Inflammatory macrophage (primary cell): ENCODE data around the gene PARP6.
"Not testable (repeated sequence)": the region's sequence is repeated elsewhere in the genome, so short reads cannot be mapped to it uniquely, and the experiment has no call there.

Experiments used
- DNase-seq, 2 donors: peaks; one replicate each; pipeline ENCODE4 v3.0.0-alpha.2; 2020 to 2022

PARP6 gene

DNA sequence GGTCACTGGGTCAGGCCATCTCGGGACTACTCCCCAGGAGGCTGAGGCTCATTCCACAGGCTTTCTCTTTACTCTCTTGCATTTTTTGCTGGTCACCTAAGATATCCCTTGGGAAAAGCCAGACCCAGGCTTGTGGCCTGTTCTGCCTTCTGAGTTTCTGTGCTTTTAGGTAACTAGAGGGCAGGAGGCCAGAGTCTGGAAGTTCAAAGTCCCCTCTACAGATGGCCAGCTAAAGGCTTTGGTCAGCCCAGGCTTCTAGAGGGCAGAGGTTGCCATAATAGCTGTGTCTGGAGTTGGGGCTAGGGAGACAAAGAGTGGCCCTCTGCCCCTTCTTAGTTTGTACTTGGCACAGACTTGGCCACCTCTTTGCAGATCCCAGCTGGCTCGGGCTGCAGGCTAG, 8.4 kb upstream of the PARP6 start:
- no peak for DNase-seq

DNA sequence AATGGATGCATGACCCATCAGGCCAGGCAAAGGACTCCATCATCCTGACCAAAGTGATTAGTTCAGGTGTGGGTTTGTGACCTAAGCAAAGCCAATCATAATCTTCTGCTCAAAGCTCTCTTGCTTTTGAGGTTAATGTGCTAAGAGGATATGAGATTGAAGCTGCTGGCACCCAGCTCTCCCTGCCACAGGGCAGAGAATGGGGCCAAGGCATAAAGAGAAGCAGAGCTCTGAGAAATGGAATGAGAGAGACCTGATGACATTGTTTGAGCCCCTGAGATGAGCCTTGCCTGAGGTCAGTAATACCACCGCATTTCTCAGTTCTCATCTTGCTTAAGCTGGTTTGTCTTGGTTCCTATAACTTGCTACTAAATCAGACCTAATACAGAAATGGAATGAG, 6.4 kb upstream of the PARP6 start:
- DNase-seq, result no peak

DNA sequence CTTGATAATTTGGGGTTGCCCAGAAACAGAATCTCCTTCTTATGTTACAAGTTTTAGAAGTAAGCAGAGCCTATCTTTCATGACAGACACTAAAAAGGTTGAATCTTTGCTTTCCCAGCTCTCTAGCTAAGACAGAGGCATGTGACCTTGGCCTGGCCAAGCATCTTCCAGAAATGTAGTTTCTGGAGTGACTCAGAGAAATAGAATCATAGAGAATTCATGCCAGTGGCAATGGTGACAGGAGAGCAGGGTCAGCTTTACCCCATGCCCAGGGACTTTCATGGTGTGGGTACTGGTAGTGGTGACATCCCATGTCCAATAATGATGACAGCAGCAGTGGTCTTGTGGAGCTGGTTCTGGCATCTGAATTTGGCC, 4.0 kb upstream of the PARP6 start:
- DNase-seq, result no peak

DNA sequence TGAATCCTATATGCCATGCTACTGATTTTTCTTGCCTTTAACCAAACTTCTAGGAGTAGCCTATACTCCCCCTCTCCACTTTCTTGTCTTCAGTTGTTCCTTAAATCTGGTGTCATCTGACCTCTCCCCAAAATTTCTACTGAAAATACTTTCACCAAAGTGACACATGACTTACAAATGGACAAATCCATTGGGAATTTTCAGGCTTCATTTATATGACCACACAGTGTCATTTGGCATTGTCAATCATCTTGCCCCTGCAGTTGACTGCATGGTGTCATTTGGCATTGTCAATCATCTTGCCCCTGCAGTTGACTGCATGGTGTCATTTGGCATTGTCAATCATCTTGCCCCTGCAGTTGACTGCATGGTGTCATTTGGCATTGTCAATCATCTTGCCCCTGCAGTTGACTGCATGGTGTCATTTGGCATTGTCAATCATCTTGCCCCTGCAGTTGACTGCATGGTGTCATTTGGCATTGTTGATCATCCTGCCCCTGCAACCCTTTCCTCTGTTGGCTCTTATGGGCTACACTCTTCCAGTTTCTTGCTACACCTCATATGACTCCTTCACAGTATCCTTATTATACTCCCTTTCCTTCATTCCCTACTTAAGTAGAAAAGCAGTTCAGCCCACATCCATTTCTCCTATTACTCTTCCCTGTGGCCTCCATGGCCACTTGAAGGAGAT, 3.4 kb upstream of the PARP6 start:
- not testable (repeated sequence) for DNase-seq

DNA sequence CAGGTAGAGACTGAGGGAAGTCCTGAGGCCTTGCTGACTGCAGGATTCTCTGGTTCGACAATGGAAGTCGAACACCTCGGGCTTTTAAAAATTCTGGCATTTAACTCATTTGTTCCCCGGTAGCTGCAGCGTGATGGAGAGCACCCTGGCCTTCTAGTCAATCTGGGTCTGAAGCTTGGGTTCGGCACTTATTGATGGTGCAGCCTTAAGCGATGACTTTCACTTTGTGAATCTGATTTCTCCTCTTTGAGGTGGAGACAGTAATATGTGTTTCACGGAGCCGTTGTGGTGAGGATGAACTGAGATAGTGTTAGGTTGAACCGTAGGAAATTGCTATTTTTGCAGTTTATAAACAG, 621 bp upstream of the PARP6 start:
- no peak for DNase-seq

DNA sequence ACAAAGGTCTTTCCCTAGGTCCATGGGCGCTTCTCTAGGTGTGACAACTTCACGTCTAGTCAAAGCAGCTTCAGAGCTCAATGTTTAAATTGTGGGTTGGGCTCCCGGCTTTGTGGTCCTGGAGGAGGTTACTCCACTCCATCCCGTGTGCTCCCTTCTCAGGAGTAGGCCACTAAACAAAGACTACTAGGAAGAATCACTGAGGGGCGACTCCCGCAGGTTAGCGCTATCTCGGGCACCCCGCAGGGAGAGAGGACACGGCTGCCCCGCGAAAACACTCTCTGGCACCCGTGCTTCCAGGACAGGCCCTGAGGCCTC, 500 bp downstream of the PARP6 start:
- DNase-seq, result no peak

DNA sequence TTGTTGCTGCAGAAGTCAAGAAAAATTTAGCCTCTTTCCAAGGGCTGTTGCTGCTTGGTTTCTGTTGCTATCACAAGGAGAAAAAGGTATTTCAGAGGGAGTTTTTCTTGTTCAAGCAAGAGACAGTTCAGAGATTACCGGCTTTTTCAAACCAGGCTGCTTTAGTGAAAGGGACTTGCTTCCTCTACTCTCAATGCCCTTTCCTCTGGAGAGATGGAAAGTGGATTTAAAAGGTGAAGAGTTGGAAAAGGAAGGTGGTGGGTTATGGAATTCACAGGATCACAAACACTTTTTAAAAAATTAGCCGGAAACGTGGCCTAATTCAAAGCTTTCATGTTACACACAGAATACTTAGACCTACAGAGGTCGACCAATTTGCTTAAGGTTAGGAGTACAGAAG, 1.1 kb downstream of the PARP6 start:
- DNase-seq, result no peak

DNA sequence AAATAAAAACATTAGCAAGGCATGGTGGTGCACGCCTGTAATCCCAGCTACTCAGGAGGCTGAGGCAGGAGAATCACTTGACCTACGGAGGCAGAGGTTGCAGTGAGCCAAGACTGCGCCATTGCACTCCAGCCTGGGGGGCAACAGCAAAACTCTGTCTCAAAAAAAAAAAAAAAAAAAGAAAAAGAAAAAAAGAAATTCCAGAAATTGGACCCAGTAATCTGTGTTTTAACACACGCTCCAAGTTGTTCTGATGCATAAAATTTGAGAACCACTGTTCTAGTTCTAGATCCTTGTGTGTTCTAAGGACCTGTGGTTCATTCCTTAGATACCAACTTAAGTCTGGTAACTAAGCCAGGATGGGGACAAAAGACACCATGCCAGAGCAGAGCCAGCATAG, 2.6 kb downstream of the PARP6 start:
- no peak for DNase-seq

DNA sequence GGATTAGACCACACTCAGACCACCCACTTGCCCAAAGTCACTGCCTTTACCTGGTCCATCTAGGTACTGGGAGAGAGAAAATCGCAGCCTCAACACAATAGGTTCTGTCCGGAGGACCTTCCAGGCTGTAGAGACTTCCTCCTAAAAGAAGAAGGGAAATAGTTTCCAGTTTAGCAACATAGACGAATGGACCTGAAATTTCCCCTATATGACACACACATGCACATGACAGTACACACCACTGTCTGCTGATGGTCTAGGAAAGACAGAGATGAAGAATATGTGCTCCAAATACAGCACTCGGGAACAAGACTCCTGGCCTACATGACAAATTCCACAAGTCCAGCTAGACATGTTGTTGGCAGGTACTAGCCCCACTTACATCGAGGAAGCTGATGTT, 7.3 kb downstream of the PARP6 start:
- peak; percentile 45 to 66 for DNase-seq

DNA sequence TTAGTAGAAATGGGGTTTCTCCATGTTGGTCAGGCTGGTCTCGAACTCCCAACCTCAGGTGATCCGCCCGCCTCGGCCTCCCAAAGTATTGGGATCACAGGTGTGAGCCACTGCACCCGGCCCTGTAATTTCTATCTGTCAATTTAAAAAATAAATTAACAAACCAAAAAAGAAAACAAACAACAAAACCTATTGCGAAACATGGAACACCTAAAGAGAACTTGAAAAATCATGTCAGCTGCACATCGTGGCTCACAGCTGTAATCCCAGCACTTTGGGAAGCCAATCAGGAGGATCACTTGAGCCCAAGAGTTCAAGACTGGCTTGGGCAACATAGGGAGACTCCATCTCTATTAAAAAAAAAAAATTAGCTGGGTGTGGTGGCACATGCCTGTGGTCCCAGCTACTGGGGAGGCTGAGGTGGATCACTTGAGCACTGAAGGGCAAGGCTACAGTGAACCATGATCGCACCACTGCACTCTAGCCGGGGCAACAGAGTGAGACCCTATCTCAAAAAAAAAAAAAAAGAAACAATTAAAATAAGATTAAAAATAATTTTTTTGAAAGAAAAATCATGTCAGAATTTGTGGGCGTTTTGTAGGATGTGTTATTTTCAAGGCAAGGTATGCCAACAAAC, 19.6 kb downstream of the PARP6 start:
- no peak for DNase-seq

DNA sequence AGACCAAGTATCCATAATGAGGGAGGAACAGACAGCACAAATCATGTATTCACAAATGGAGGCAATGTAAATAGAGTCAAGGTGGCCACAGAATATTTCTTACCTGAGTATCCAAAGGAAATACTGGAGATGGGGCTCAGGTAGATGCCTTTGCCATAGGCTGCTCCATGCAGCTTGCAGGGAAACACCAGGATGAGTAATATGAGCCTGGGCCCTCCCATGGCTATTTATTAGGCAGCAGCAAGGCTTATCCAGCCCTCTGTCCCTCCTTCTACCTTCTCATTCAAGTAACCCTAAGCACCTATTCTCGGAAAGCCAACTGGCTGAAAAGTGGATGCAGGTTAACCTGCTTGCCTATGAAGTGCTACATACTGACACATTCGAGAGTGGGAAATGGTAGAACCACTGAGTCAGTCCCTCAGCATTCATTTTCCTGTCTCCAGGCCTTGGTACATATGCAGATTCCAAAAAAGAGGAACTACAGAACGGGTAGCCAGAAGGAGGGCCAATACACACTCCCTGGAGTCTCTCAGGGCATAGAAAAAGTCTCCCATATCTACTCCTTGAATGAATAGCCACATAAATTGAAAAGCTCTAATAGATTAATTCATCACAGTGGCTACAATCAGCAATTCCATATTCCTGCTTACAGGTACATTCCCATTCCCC, 23.1 kb downstream of the PARP6 start:
- DNase-seq, result peak; percentile 28 to 42

DNA sequence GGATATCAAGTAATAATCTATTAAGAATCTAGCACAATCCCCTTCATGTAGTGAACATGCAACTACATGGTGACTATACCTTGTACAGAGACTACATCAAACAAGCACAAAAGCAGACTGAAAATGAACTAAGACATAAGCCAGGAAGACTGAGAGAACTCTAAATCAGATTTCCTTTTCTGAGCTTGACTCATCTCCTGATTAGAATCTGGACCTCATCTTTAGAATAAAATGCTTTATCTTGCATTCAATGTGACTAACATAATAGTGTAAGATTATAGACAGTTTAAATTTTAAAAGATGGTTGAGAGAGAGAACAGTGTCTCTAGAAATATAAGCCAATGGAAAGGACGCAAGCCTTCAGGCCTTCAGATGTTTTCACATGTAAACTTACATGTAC, 23.8 kb downstream of the PARP6 start:
- DNase-seq, result no peak

DNA sequence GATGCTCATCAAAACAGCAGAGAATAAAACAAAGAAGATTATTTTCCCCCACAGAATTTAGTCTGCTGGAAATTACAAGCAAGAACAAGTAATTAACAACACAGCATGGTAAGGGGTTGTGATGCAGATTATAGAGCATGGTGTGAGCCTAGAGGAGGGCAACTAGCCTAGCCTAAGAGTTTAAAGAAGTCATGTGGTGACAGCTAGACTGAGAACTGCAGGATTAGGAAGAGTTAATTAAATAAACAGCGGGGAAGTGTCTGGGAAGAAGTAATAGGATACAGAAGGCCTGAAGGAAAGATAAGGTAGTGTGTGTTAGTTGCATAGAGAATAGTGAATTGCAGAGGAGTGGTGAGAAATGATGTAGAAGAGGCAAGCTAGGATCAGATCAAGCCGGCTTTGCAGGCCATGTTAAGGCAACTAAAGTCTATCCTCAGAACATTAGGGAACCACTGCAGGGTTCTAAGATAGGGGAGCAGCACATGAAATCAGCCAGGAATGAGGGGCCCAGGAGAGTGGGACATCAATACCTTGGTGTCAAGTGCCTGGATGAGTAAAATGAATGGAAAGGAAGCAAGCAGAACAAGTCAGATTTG, 29.5 kb downstream of the PARP6 start:
- no peak for DNase-seq

DNA sequence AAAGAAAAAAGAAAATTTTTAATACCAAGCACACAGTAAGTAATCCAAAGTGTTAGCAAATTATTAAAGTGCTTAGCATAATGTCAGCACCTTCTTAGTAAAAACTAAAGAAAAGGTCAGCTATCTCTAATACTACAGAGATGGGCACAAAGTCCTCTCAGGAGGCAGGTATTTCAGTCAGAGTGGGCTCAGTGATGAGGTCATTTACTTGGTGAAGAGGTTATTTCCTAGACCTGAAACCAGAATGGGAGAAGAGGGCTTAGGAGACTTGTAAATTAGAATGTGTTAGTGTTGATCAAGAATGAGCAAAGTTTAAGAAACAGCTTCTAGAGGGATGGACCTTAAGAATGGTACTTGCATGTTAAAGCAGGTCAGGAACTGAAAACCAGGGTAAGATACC, 32.7 kb downstream of the PARP6 start:
- no peak for DNase-seq

DNA sequence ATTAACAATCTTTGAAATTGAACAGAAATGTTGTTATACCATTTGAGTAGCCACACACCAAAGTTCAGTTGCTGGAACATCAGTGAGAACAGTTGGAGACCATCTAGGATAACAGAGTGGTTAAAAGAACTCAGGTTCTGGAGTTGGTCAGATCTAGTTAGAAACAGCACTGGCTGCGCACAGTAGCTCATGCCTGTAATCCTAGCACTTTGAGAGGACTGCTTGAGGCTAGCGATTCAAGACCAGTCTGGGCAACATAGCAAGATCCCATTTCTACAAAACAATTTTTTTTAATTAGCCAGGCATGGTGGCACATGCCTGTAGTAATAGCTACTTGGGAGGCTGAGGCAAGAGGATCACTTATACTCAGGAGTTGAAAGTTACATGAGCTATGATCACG, 33.8 kb downstream of the PARP6 start:
- no peak for DNase-seq

DNA sequence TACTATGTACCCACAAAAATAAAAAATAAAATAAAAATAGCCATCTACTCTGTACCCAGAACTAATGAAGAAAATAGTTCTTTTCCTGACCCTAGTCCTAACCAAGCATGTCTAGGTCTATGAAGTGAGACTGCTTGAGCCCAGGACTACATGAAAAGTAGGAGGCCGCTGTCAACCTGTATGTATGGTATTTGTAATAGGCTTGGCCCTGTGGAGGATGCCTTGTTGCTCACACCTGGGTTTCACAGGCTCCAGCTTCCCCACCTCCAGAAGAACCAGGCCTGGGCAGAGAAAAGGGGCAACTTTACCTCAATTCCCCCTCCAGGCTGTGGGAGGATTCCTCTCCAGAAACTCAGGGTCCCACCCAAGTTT, 34.5 kb downstream of the PARP6 start:
- no peak for DNase-seq

DNA sequence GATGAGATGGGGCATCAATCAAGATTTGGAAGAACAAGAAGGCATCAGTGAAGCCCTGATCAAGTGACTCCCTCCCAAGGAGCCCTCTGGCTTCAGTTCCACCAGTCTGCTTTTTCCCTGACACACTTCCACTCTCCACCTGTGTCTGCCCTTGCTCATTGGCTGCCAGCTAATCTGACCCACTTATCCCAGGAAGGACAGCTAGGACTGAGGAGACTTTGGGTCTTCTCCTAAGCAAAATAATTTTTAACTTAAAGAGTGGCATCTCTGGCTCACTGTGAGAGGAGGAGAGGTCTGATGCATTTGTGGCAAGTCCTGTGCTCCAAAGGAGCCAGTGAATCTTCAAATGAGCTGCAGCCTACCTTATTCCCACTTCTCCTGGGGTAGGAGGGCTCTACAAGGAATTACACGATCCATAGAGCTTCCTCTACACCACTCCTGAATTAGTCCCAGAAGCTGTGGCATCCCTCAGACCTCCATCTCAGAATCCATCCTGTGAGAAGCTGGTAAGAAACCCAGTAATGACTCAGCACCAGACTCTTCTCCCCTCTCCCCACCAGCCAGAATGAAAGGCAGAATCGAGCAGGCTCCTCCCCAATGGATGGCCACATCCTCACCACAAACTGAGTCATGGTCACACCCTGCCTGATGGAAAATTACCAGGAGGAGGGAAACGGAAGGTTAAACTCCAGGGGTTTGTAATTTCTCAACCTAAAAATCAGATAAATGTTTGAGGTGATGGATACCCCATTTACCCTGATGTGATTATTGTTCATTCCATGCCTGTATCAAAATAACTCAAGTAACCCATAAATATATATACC, 35.1 kb downstream of the PARP6 start:
- peak; percentile 94 for DNase-seq

DNA sequence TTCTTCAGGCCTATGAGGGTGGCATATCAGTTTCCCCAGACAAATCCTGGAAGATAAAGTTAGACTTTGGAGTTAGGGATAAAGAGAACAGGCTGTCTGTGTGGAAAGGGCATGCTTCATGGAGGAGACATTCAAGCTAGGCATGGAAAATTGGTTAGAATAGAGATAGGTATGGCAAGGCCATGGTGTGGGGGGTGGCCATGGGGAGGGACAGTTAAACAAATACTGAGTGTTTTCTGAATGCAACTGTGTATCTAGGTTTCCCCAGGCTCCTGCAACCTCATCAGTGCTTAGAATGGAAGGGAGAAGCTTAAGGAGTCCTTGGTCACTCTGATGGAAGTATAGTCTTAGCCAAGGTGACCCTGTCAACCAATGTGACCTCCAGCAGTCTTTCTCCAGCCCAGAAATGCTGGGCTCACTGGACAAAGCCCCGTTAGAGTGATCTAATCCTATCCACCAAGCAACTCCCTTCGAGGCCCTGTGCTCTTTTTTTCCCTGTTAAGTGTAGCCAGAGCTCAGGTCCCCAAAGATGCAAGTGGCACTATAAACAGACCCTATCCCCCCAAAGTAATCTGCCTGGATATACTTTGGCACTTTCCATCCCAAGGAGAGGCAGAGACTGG, 35.9 kb downstream of the PARP6 start:
- no peak for DNase-seq

DNA sequence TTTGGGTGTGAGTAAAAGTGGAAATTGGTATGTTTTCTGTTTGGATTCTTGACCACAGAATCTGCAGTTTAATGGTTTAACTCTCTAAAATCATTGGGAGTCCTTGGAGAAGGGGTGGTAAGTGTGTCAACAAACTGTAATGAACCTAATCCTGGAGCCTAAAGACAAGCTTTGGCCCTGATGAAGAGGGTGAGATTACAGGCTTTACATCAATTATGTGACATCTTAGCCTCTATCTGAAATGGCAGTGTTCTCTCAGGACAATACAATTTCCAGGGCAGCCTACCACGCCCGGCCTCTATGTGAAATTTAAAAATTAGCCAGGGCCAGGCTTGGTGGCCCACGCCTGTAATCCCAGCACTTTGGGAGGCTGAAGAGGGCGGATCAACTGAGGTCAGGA, 37.1 kb downstream of the PARP6 start:
- DNase-seq, result no peak

DNA sequence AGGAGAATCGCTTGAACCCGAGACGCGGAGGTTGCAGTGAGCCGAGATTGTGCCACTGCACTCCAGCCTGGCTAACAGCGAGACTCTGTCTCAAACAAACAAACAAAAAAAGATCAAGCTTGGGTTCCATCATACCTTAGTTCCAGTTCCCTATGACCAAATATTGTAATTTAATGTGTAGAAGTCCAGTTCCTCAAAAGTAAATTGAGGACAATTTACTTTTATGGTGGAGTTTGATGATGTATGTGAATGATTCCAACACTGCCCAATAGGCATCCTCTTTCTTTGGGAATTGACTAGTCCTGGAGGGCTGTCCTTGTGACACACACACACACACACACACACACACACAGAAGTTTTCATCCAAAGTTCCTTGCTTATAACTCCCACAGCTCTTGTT, 38.6 kb downstream of the PARP6 start:
- DNase-seq, result peak; percentile 42 to 57

DNA sequence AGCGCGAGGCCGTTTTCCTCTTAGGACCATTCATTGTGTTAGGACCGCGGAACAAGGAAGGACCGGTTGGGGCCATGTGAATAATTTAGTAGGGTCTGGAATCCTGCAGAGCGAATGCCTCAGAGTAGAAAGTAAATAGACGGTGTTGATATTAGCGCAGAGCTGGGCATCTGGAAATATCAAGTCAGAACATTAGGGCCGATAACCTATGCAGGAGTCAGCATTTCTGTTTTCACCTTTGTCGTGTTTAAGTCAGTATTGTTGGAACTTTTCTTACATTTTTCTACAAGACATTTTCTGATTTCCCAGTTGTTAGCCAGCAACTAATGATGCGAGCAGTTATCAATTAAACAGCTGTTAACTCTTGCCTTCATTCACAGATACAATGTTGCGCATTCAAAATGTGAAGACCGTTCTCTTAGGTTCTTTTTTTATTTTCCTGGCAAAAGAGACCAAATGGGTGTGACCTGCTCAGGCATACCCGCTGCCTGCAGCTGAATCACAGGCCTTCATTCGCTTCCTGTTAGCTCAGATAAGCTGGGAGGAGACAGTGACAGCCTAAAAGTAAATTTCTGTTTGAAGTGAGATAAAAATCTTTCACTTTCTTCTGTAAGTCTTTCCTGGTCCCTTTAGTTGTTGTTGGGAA, 40.4 kb downstream of the PARP6 start:
- peak; percentile 58 to 66 for DNase-seq
